ENCODE results near the gene BDKRB2.

The BDKRB2 gene

GRCh38 chr14:96176275-96176674, 28.4 kb upstream of the BDKRB2 start:
- DNase-seq (ENCODE audit: extremely low read depth in 1 of 2, low read depth in 1 of 2): no peak

- DNase-seq (ENCODE audit: extremely low read depth in 1 of 2, low read depth in 1 of 2): no peak
Observed at GRCh38 chr14:96176811-96177211, 27.8 kb upstream of the BDKRB2 start.

- DNase-seq (ENCODE audit: extremely low read depth in 1 of 2, low read depth in 1 of 2): no peak
Observed at GRCh38 chr14:96177766-96178375, 26.8 kb upstream of the BDKRB2 start.

- DNase-seq (ENCODE audit: extremely low read depth in 1 of 2, low read depth in 1 of 2): no peak
Observed at GRCh38 chr14:96178461-96179321, 25.9 kb upstream of the BDKRB2 start.

- no peak for DNase-seq (ENCODE audit: extremely low read depth in 1 of 2, low read depth in 1 of 2)
Observed at GRCh38 chr14:96180043-96180874, 24.4 kb upstream of the BDKRB2 start.

GRCh38 chr14:96181186-96182056, 23.2 kb upstream of the BDKRB2 start:
- DNase-seq (ENCODE audit: extremely low read depth in 1 of 2, low read depth in 1 of 2): no peak

- no peak for DNase-seq (ENCODE audit: extremely low read depth in 1 of 2, low read depth in 1 of 2)
Observed at GRCh38 chr14:96182546-96182945, 22.1 kb upstream of the BDKRB2 start.

- no peak for DNase-seq (ENCODE audit: extremely low read depth in 1 of 2, low read depth in 1 of 2)
Observed at GRCh38 chr14:96184737-96185136, 19.9 kb upstream of the BDKRB2 start.

- DNase-seq (ENCODE audit: extremely low read depth in 1 of 2, low read depth in 1 of 2): no peak
Observed at GRCh38 chr14:96187216-96188031, 17.2 kb upstream of the BDKRB2 start.

- no peak for DNase-seq (ENCODE audit: extremely low read depth in 1 of 2, low read depth in 1 of 2)
Observed at GRCh38 chr14:96189281-96189711, 15.3 kb upstream of the BDKRB2 start.

GRCh38 chr14:96191353-96191752, 13.3 kb upstream of the BDKRB2 start:
- DNase-seq (ENCODE audit: extremely low read depth in 1 of 2, low read depth in 1 of 2): no peak

GRCh38 chr14:96191841-96192462, 12.7 kb upstream of the BDKRB2 start:
- no peak for DNase-seq (ENCODE audit: extremely low read depth in 1 of 2, low read depth in 1 of 2)

GRCh38 chr14:96192975-96193805, 11.4 kb upstream of the BDKRB2 start:
- DNase-seq (ENCODE audit: extremely low read depth in 1 of 2, low read depth in 1 of 2): no peak

- no peak for DNase-seq (ENCODE audit: extremely low read depth in 1 of 2, low read depth in 1 of 2)
Observed at GRCh38 chr14:96194262-96194656, 10.4 kb upstream of the BDKRB2 start.

GRCh38 chr14:96194657-96195431, 9.8 kb upstream of the BDKRB2 start:
- no peak for DNase-seq (ENCODE audit: extremely low read depth in 1 of 2, low read depth in 1 of 2)

GRCh38 chr14:96195441-96196081, 9.1 kb upstream of the BDKRB2 start:
- DNase-seq (ENCODE audit: extremely low read depth in 1 of 2, low read depth in 1 of 2): no peak

Data from activated CD8-positive, alpha-beta memory T cell treated with anti-CD3 and anti-CD28 coated beads for 1 hour (primary cell).